HepG2 (cell line): ENCODE data around the gene CARD19. TPM values are rescaled to one million over a fixed set of nuclear protein-coding genes. Genes with fewer than 3 reads are reported as not detected.

Experiments used
- AKAP8 ChIP-seq: sonication (generic); formaldehyde crosslinking; IDR thresholded peaks from 2 replicates; pipeline ENCODE4 v1.5.1; 2020; ENCODE audit warnings: mild to moderate bottlenecking, missing genetic modification reagents
- FOSL1 ChIP-seq: sonication (generic); formaldehyde crosslinking; IDR thresholded peaks from 2 replicates; pipeline ENCODE4 v1.9.0; 2021; ENCODE audit warnings: missing genetic modification reagents, borderline replicate concordance
- KDM5A ChIP-seq: fragments of 200-600 bp; sonication (generic); IDR thresholded peaks from 2 replicates; pipeline ENCODE4 v1.7.0; 2018; ENCODE audit warnings: antibody characterized with exemption, mild to moderate bottlenecking, low read length, borderline replicate concordance
- NFIC ChIP-seq: IDR thresholded peaks from 2 replicates; pipeline ENCODE4 v1.6.1; 2012; ENCODE audit warnings: mild to moderate bottlenecking, low read length, inconsistent platforms
- ONECUT2 ChIP-seq: sonication (generic); formaldehyde crosslinking; IDR thresholded peaks from 2 replicates; pipeline ENCODE4 v1.4.0; 2020; ENCODE audit warnings: missing genetic modification reagents
- PHF8 ChIP-seq: sonication (generic); formaldehyde crosslinking; IDR thresholded peaks from 2 replicates; pipeline ENCODE4 v1.5.0; 2020; ENCODE audit warnings: missing genetic modification reagents
- RBAK ChIP-seq: sonication (generic); formaldehyde crosslinking; IDR thresholded peaks from 2 replicates; pipeline ENCODE4 v1.5.1; 2020; ENCODE audit warnings: mild to moderate bottlenecking, missing genetic modification reagents
- RFX3 ChIP-seq: IDR thresholded peaks from 2 replicates; pipeline ENCODE4 v1.6.1; 2016; ENCODE audit warnings: missing biosample characterization, missing genetic modification reagents
- SOX13 ChIP-seq, 3 experiments: fragments of 450-650 bp in 1 of 3; sonication (generic) in 1 of 3; formaldehyde crosslinking in 1 of 3; IDR thresholded peaks in 2 of 3; conservative IDR thresholded peaks in 1 of 3; 2 replicates each; pipeline versions ENCODE4 v1.5.0 to v1.6.1; 2016 to 2020; ENCODE audit warnings: antibody characterized with exemption in 1 of 3, mild to moderate bottlenecking in 1 of 3, missing compliant biosample characterization in 1 of 3, missing genetic modification reagents in 1 of 3, moderate library complexity in 1 of 3
- SP5 ChIP-seq: IDR thresholded peaks from 2 replicates; pipeline ENCODE4 v1.6.1; 2016; ENCODE audit warnings: low read depth, borderline replicate concordance
- SRSF9 ChIP-seq: fragments of 200-400 bp; formaldehyde crosslinking; IDR thresholded peaks from 2 replicates; pipeline ENCODE4 v1.6.1; 2018; ENCODE audit warnings: borderline replicate concordance, mild to moderate bottlenecking, low read depth, low read length; ENCODE audit not compliant: insufficient read depth, poor library complexity, severe bottlenecking
- SSRP1 ChIP-seq: IDR thresholded peaks from 2 replicates; pipeline ENCODE4 v1.6.1; 2016; ENCODE audit warnings: control low read depth
- SYNCRIP ChIP-seq: fragments of 200-400 bp; formaldehyde crosslinking; IDR thresholded peaks from 2 replicates; pipeline ENCODE4 v1.6.1; 2018; ENCODE audit warnings: mild to moderate bottlenecking, low read depth, low read length; ENCODE audit not compliant: insufficient read depth
- THAP11 ChIP-seq: IDR thresholded peaks from 2 replicates; pipeline ENCODE4 v1.6.1; 2016; ENCODE audit warnings: missing biosample characterization, missing genetic modification reagents
- ZBTB20 ChIP-seq: sonication (generic); formaldehyde crosslinking; IDR thresholded peaks from 2 replicates; pipeline ENCODE4 v1.8.1; 2023; ENCODE audit warnings: missing genetic modification reagents, low read depth, mild to moderate bottlenecking, borderline replicate concordance
- ZC3H4 ChIP-seq: sonication (generic); formaldehyde crosslinking; IDR thresholded peaks from 2 replicates; pipeline ENCODE4 v1.4.0; 2020; ENCODE audit warnings: missing genetic modification reagents, borderline replicate concordance
- ZEB1 ChIP-seq: IDR thresholded peaks from 2 replicates; pipeline ENCODE4 v1.6.1; 2012; ENCODE audit warnings: mild to moderate bottlenecking, low read depth, inconsistent platforms; ENCODE audit not compliant: insufficient replicate concordance
- ZNF232 ChIP-seq: sonication (generic); formaldehyde crosslinking; IDR thresholded peaks from 2 replicates; pipeline ENCODE4 v1.4.0; 2020; ENCODE audit warnings: missing genetic modification reagents, borderline replicate concordance
- ZNF260 ChIP-seq: sonication (generic); formaldehyde crosslinking; IDR thresholded peaks from 2 replicates; pipeline ENCODE4 v1.4.0; 2020; ENCODE audit warnings: missing genetic modification reagents, low read depth, mild to moderate bottlenecking, borderline replicate concordance
- ZNF296 ChIP-seq: sonication (generic); formaldehyde crosslinking; conservative IDR thresholded peaks from 2 replicates; pipeline ENCODE4 v1.5.0; 2020; ENCODE audit warnings: mild to moderate bottlenecking, missing genetic modification reagents
- ZNF329 ChIP-seq: sonication (generic); formaldehyde crosslinking; IDR thresholded peaks from 2 replicates; pipeline ENCODE4 v1.9.0; 2021; ENCODE audit warnings: low read depth, mild to moderate bottlenecking, missing genetic modification reagents
- ZNF570 ChIP-seq: sonication (generic); formaldehyde crosslinking; IDR thresholded peaks from 2 replicates; pipeline ENCODE4 v1.4.0; 2020; ENCODE audit warnings: mild to moderate bottlenecking, missing genetic modification reagents, borderline replicate concordance
- ZNF772 ChIP-seq: sonication (generic); formaldehyde crosslinking; IDR thresholded peaks from 2 replicates; pipeline ENCODE4 v1.5.0; 2020; ENCODE audit warnings: mild to moderate bottlenecking, missing genetic modification reagents
- ZNF782 ChIP-seq: sonication (generic); formaldehyde crosslinking; IDR thresholded peaks from 2 replicates; pipeline ENCODE4 v1.4.0; 2020; ENCODE audit warnings: missing genetic modification reagents, mild to moderate bottlenecking, borderline replicate concordance
- polyA plus RNA-seq, 8 experiments: library from polyadenylated mRNA; depleted of rRNA in 3 of 8; stranded (reverse) in 7 of 8; unstranded in 1 of 8; fragments of >200 nt; fragmentation: Illumina TruSeq in 4 of 8; extraction: Trizol in 4 of 8; gene quantifications; 2 replicates each; pipeline versions ENCODE4 v1.2.1 to v1.2.3, GENCODE V29; 2011 to 2016; ENCODE audit warnings: low read depth in 4 of 8, missing spikeins in 1 of 8, mixed read lengths in 1 of 8; ENCODE audit not compliant: insufficient read depth in 1 of 8
- total RNA-seq, 5 experiments: library from RNA; depleted of rRNA; stranded (reverse); fragments of >200 nt; fragmentation: Illumina TruSeq; extraction: Trizol; gene quantifications; 2 replicates each; pipeline ENCODE4 v1.2.3, GENCODE V29; 2016; ENCODE audit warnings: low read depth in 1 of 5
- TF ChIP-seq, protein P1 (sequence below): sonication (generic); formaldehyde crosslinking; IDR thresholded peaks from 2 replicates; pipeline ENCODE4 v1.5.1; 2020; ENCODE audit warnings: mild to moderate bottlenecking, missing genetic modification reagents, moderate library complexity
- TF ChIP-seq, protein P2 (sequence below): sonication (generic); formaldehyde crosslinking; IDR thresholded peaks from 2 replicates; pipeline ENCODE4 v1.5.0; 2020; ENCODE audit warnings: mild to moderate bottlenecking, missing genetic modification reagents

Gene CARD19
- total and polyA plus RNA-seq, 2 of the 13 experiments (the other 11 are each of a cell fraction or from before 2014, with no cell fraction given): 18.4 to 47.2 TPM

- TF ChIP-seq, protein P1, sequence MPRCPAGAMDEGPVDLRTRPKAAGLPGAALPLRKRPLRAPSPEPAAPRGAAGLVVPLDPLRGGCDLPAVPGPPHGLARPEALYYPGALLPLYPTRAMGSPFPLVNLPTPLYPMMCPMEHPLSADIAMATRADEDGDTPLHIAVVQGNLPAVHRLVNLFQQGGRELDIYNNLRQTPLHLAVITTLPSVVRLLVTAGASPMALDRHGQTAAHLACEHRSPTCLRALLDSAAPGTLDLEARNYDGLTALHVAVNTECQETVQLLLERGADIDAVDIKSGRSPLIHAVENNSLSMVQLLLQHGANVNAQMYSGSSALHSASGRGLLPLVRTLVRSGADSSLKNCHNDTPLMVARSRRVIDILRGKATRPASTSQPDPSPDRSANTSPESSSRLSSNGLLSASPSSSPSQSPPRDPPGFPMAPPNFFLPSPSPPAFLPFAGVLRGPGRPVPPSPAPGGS (CRISPR knock-in tag): no peak
- TF ChIP-seq SRSF9 (no peak), THAP11 (peak; percentile 31; the same call in 1 of the 2 replicates), ZC3H4 (CRISPR knock-in tag) (no peak), ZNF232 (CRISPR knock-in tag) (no peak), ZNF260 (no peak), RFX3 (CRISPR knock-in tag) (no peak), SYNCRIP (no peak), ZEB1 (peak; percentile 56), SP5 (peak; percentile 58), RBAK (CRISPR knock-in tag) (peak; percentile 32; the same call in 1 of the 2 replicates), ZBTB20 (peak; percentile 22; the same call in 1 of the 2 replicates), SSRP1 (CRISPR knock-in tag) (no peak), ONECUT2 (CRISPR knock-in tag) (no peak; the same call in 1 of the 2 replicates), KDM5A (no peak), NFIC (no peak), ZNF782 (0 out of 2 replicates have a peak, but pooled peaks have one; percentile 56), PHF8 (no peak), ZNF570 (CRISPR knock-in tag) (no peak), FOSL1 (CRISPR knock-in tag) (no peak), SOX13 (IDR thresholded peaks at IDR 0.05) (no peak), SOX13 (CRISPR knock-in tag; conservative IDR thresholded peaks at IDR 0.05 in 1 of 2, IDR thresholded peaks at IDR 0.05 in 1 of 2) (peak in 1 of 2 experiments; percentile 66; a peak in 2 of 4 replicates), AKAP8 (CRISPR knock-in tag) (no peak), ZNF296 (CRISPR knock-in tag) (no peak), ZNF329 (CRISPR knock-in tag) (no peak), ZNF772 (CRISPR knock-in tag) (0 out of 2 replicates have a peak, but pooled peaks have one; percentile 30)
- TF ChIP-seq, protein P2, sequence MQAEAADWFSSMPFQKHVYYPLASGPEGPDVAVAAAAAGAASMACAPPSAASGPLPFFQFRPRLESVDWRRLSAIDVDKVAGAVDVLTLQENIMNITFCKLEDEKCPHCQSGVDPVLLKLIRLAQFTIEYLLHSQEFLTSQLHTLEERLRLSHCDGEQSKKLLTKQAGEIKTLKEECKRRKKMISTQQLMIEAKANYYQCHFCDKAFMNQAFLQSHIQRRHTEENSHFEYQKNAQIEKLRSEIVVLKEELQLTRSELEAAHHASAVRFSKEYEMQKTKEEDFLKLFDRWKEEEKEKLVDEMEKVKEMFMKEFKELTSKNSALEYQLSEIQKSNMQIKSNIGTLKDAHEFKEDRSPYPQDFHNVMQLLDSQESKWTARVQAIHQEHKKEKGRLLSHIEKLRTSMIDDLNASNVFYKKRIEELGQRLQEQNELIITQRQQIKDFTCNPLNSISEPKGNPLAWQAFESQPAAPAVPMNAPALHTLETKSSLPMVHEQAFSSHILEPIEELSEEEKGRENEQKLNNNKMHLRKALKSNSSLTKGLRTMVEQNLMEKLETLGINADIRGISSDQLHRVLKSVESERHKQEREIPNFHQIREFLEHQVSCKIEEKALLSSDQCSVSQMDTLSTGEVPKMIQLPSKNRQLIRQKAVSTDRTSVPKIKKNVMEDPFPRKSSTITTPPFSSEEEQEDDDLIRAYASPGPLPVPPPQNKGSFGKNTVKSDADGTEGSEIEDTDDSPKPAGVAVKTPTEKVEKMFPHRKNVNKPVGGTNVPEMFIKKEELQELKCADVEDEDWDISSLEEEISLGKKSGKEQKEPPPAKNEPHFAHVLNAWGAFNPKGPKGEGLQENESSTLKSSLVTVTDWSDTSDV (CRISPR knock-in tag): no peak
Measured at GRCh38 chr9:93061791-93062763, 33.9 kb upstream of the CARD19 start (continued).
